Cardiac fibroblast (primary cell): Measurements from ENCODE around the gene ABHD4.

Source experiments
- DNase-seq, 2 donors: peaks; one replicate each; pipeline versions ENCODE4 v3.0.0 to v3.0.0-alpha.2; 2010; ENCODE audit warnings: low read depth in 2 of 2
- H3K4me3 ChIP-seq, 2 donors: replicated peaks in 1 of 2; 1 replicate in 1 of 2; 2 replicates in 1 of 2; pipeline ENCODE4 v1.5.1; 2011; ENCODE audit warnings: low read depth in 2 of 2, low read length in 2 of 2, mild to moderate bottlenecking in 2 of 2, moderate library complexity in 1 of 2
- TF ChIP-seq, protein P1 (sequence below): IDR thresholded peaks from one replicate; pipeline ENCODE4 v1.5.1; 2011; ENCODE audit warnings: low read depth, mild to moderate bottlenecking, low read length, inconsistent platforms

Gene ABHD4

DNA sequence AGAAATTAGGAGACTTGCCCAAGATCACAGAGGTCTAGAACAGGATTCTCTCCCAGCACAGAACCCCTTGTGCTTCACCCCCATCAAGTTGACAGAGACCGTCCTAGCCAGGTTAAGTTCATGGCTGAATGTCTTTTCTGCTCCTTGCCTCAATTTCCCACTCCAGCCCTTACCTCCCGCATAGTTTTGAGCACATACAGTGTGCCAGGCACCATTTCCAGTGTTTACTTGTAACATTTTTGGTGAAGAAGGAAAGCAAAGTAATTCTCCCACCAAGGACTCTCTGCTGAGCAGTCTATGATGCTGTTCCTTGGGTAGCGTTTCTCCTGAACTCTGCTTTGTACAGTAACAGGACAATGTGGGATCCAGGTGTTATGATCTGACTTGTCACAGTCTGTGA is 1.2 kb downstream of the ABHD4 start:
- TF ChIP-seq, protein P1, sequence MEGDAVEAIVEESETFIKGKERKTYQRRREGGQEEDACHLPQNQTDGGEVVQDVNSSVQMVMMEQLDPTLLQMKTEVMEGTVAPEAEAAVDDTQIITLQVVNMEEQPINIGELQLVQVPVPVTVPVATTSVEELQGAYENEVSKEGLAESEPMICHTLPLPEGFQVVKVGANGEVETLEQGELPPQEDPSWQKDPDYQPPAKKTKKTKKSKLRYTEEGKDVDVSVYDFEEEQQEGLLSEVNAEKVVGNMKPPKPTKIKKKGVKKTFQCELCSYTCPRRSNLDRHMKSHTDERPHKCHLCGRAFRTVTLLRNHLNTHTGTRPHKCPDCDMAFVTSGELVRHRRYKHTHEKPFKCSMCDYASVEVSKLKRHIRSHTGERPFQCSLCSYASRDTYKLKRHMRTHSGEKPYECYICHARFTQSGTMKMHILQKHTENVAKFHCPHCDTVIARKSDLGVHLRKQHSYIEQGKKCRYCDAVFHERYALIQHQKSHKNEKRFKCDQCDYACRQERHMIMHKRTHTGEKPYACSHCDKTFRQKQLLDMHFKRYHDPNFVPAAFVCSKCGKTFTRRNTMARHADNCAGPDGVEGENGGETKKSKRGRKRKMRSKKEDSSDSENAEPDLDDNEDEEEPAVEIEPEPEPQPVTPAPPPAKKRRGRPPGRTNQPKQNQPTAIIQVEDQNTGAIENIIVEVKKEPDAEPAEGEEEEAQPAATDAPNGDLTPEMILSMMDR, result no peak
- H3K4me3 ChIP-seq, result peak overlapping the region; percentile 82 to 91
- DNase-seq, result no peak

DNA sequence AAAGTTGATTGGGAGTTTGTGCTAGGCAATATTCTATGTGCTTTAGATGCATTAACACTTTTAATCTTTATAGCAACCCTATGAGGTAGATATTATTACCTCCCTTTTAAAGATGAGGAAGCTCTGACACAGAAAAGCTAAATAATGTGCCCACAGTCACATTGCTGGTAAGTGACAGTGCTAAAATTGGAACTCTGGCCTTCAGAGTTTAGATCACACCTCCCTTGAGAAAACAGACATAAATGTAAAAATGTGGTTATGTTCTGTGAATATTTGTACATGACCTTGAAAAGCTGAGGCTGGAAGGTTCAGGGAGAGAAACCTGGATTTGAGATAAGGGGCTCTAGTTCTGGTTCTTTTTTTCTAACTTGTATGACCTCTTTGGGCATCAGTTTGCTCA is 1.9 kb downstream of the ABHD4 start:
- DNase-seq, result no peak
- TF ChIP-seq, protein P1, result no peak
- H3K4me3 ChIP-seq, result no peak overlapping the region

DNA sequence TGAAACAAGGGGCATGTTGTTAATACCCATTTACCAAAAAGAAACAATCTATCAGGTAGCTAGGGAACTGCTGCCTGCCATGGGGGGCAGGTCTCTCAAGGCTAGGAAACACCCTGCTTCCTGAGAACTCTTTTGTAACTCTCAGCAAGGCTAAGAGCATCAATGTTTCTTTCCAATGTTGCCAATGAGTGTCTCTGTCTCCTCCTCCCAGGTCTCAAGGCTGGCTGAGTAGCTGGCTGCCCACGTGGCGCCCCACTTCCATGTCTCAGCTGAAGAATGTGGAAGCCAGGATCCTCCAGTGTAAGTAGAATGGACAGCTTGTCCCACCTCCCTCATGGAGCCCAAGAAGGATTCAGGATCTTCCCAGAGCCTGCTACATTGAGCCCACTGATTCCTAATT is 3.4 kb downstream of the ABHD4 start:
- DNase-seq, result no peak
- H3K4me3 ChIP-seq, result no peak overlapping the region
- TF ChIP-seq, protein P1, result no peak

DNA sequence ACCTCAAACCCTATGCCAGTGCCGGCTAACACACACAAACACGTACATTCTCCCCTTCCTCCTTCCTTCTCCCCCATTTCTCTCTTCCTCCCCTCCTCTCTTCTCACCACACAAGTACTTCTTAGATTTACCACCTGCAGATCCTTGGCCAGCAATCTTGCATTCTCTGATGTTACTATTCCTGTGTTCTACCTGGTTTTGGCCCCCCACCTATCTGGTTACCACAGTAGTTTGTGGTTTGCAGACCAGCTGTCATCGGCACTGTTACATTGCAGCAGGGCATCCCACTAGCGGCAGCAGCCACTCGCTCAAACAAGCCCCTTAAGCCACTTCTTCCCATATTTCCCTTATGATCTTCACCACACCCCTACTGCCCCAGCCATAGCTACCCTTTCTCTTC is 3.9 kb downstream of the ABHD4 start:
- TF ChIP-seq, protein P1, result no peak
- no peak overlapping the region for H3K4me3 ChIP-seq
- DNase-seq, result no peak

DNA sequence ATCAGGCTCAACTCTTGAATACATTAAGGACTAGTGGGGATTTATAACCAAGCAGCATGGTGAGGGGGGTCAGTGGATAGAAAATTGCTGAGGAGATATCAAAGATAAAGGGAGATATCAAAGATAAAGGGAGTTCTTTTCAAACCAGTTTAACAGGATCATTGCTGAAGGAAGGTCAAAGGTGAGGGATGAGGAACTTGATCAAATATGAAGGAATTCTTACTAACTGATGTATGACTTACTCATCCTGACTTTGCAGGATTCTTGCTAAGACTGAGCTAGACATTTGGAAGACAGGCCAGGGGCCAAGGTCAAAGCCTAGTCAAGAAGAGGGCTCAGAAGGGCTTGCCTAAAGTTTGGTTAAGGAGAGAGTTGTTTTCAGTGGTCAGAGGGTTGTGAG is 4.8 kb downstream of the ABHD4 start:
- peak in 1 of 2 donors; percentile 57 for DNase-seq
- no peak overlapping the region for H3K4me3 ChIP-seq
- TF ChIP-seq, protein P1, result no peak

DNA sequence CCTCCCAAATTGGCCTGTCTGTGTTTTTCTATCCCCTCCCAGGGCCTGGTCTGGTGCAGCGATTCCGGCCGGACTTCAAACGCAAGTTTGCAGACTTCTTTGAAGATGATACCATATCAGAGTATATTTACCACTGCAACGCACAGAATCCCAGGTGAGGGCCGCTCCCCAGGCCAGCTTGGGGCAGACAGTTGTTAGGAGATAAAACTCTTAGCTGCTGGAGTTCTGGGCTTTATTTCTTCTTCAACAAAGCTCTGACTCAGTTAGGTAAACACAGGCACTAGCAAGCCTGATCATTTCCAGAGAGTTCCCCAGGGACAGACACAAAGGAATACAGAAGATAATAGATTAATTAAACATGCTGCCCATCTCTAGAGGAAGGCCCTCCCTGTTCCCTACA is 8.3 kb downstream of the ABHD4 start:
- peak in 1 of 2 donors; percentile 57 for DNase-seq
- TF ChIP-seq, protein P1, result no peak

DNA sequence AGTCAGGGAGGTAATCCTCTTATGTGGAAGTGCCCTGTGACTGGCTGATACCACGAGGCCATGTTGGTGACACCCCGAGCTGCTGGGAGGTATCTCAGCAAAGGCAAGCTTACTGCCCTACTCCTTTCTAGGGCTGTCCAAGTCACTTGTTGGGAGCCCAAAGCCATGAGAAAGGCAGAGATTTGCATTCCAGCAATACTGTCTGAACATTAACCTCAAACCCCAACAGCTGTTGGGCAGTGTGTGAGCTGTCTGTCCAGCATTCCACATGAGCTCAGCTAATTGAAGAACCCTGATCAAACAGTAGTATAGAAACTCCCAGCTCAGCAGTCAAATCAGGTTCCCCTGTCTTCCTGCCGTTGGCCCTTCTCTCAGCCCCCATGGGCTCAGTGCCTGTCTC is 9.2 kb downstream of the ABHD4 start:
- no peak for DNase-seq
- TF ChIP-seq, protein P1, result no peak

More for the DNA sequence above, 8.3 kb downstream of the ABHD4 start:
- H3K4me3 ChIP-seq, result no peak overlapping the region

More for the DNA sequence above, 9.2 kb downstream of the ABHD4 start:
- H3K4me3 ChIP-seq, result no peak overlapping the region
